22Rv1 (cell line): ENCODE results near the gene AKR7A2.

ENCODE experiments used
- CTCF ChIP-seq: fragments of 450-650 bp; IDR thresholded peaks from 2 replicates; pipeline ENCODE4 v1.5.1; 2017; ENCODE audit warnings: mild to moderate bottlenecking
- ZFX ChIP-seq: fragments of 450-650 bp; IDR thresholded peaks from 2 replicates; pipeline ENCODE4 v1.6.1; 2017; ENCODE audit warnings: antibody characterized with exemption, borderline replicate concordance

- TF ChIP-seq CTCF, result no peak
- no peak for TF ChIP-seq ZFX
Observed at GRCh38 chr1:19347533-19348172, 35.7 kb upstream of the AKR7A2 start.
